Endothelial cell of umbilical vein (primary cell): ENCODE data around the gene SH3PXD2A. TPM values are rescaled to one million over a fixed set of nuclear protein-coding genes. Genes with fewer than 3 reads are reported as not detected.

ENCODE experiments used
- BruUV-seq: library from RNA; stranded (reverse); fragments of 400-500 nt; replicated peaks from 2 replicates; lab custom pipeline; 2021; lab: Mats Ljungman, UMichigan
- CTCF ChIA-PET: fragments of 300-600, 350-600 bp; sonication (Branson Sonifier 250); formaldehyde crosslinking; loops from one replicate; lab custom pipeline; 2021; ENCODE audit warnings: antibody characterized with exemption, inconsistent platforms; lab: Charles Lee
- POLR2A ChIA-PET: fragments of 300-600, 350-600 bp; sonication (Branson Sonifier 250); formaldehyde crosslinking; loops from one replicate; lab custom pipeline; 2021; ENCODE audit warnings: antibody characterized with exemption, inconsistent platforms; lab: Charles Lee
- DNase-seq: peaks from one replicate; pipeline ENCODE4 v3.0.0-alpha.2; 2011; ENCODE audit warnings: low read depth, low spot score
- FAIRE-seq: peaks from 2 replicates; lab custom pipeline; 2011; peaks lifted over from hg19 to GRCh38; lab: Jason Lieb, UNC
- H2AFZ ChIP-seq: 2 replicates; pipeline ENCODE4 v1.6.0; 2012; ENCODE audit warnings: low read depth, low read length, control low read depth, inconsistent platforms
- H3K27ac ChIP-seq: 2 replicates; pipeline ENCODE4 v1.5.1; 2011; ENCODE audit warnings: low read depth, mild to moderate bottlenecking, control low read depth, low read length, moderate library complexity; ENCODE audit not compliant: insufficient read depth
- H3K27me3 ChIP-seq, 2 experiments: 2 replicates each; pipeline versions ENCODE4 v1.6.0 to v1.6.1; 2011; ENCODE audit warnings: low read length in 2 of 2, mixed read lengths in 1 of 2; ENCODE audit not compliant: control insufficient read depth in 2 of 2, insufficient read depth in 2 of 2
- H3K36me3 ChIP-seq, 2 experiments: 2 replicates in 1 of 2; 3 replicates in 1 of 2; pipeline ENCODE4 v1.5.1; 2011; ENCODE audit warnings: low read length in 2 of 2, mild to moderate bottlenecking in 1 of 2, moderate library complexity in 1 of 2; ENCODE audit not compliant: control insufficient read depth in 2 of 2, insufficient read depth in 2 of 2; ENCODE audit errors: extremely low read depth in 1 of 2
- H3K4me1 ChIP-seq: 3 replicates; pipeline ENCODE4 v1.5.1; 2011; ENCODE audit warnings: mild to moderate bottlenecking, low read length; ENCODE audit not compliant: control insufficient read depth, insufficient read depth; ENCODE audit errors: extremely low read depth
- H3K4me2 ChIP-seq: 2 replicates; pipeline ENCODE4 v1.6.1; 2011; ENCODE audit warnings: low read length, control low read depth, mixed read lengths; ENCODE audit not compliant: insufficient read depth
- H3K4me3 ChIP-seq, 3 experiments: fragments of 200-600 bp in 1 of 3; sonication (generic), shearing (Covaris generic) in 1 of 3; replicated peaks in 1 of 3; 2 replicates each; pipeline ENCODE4 v1.5.1; 2011 to 2016; ENCODE audit warnings: control low read depth in 3 of 3, low read length in 3 of 3, mild to moderate bottlenecking in 2 of 3, inconsistent platforms in 1 of 3, low read depth in 1 of 3, moderate library complexity in 1 of 3; ENCODE audit not compliant: insufficient read depth in 1 of 3
- H3K79me2 ChIP-seq: 2 replicates; pipeline ENCODE4 v1.6.0; 2012; ENCODE audit warnings: low read length, inconsistent platforms; ENCODE audit not compliant: control insufficient read depth, insufficient read depth
- H3K9ac ChIP-seq: replicated peaks from 2 replicates; pipeline ENCODE3; 2011; ENCODE audit warnings: low read length, control low read depth; ENCODE audit not compliant: insufficient read depth; ENCODE audit errors: extremely low read depth
- H3K9me1 ChIP-seq: replicated peaks from 3 replicates; pipeline ENCODE4 v1.6.0; 2011; ENCODE audit warnings: mild to moderate bottlenecking, low read length; ENCODE audit not compliant: control insufficient read depth, insufficient read depth; ENCODE audit errors: extremely low read depth
- H3K9me3 ChIP-seq: replicated peaks from 2 replicates; pipeline ENCODE4 v1.5.1; 2012; ENCODE audit warnings: low read length, inconsistent platforms; ENCODE audit not compliant: control insufficient read depth, insufficient read depth
- H4K20me1 ChIP-seq: replicated peaks from 2 replicates; pipeline ENCODE3; 2011; ENCODE audit warnings: mild to moderate bottlenecking, low read length; ENCODE audit not compliant: control insufficient read depth, insufficient read depth; ENCODE audit errors: extremely low read depth
- JUN ChIP-seq: IDR thresholded peaks from 2 replicates; pipeline ENCODE4 v1.6.1; 2011; ENCODE audit warnings: borderline replicate concordance, low read depth; ENCODE audit not compliant: insufficient read length, insufficient read depth
- POLR2AphosphoS5 ChIP-seq: IDR thresholded peaks from 2 replicates; pipeline ENCODE4 v1.6.1; 2012; ENCODE audit warnings: low read depth, mild to moderate bottlenecking, control low read depth, low read length, moderate library complexity; ENCODE audit not compliant: insufficient read depth
- dilution Hi-C: fragments of 300-500 bp; cut with MboI; formaldehyde crosslinking; loops from one replicate; pipeline ENCODE4 v1.15.0; 2019; ENCODE audit warnings: low sequenced_read_pairs; ENCODE audit not compliant: extremely low pct_ligation_motif_present
- intact Hi-C: fragments of 100-400 bp; cut with micrococcal nuclease; formaldehyde crosslinking; loops from one replicate; pipeline ENCODE4 v1.10.0; 2022
- polyA plus RNA-seq, 4 experiments: library from polyadenylated mRNA; depleted of rRNA in 3 of 4; stranded (reverse) in 3 of 4; unstranded in 1 of 4; fragments of >200 nt; gene quantifications; 2 replicates each; pipeline versions ENCODE4 v1.2.1 to v1.2.3, GENCODE V29; 2011 to 2012; ENCODE audit warnings: missing spikeins in 1 of 4
- total RNA-seq: library from RNA; stranded (reverse); gene quantifications from 2 replicates; pipeline ENCODE4 v1.2.3, GENCODE V29; 2021
- TF ChIP-seq, protein P1 (sequence below): IDR thresholded peaks from 2 replicates; pipeline ENCODE4 v1.6.1; 2011; ENCODE audit not compliant: insufficient read depth, insufficient read length

Gene SH3PXD2A
- total and polyA plus RNA-seq, 2 donors (not counting 3 experiments of a cell fraction or from before 2014, with no cell fraction given) = 1.4 to 5.1 TPM

DNA sequence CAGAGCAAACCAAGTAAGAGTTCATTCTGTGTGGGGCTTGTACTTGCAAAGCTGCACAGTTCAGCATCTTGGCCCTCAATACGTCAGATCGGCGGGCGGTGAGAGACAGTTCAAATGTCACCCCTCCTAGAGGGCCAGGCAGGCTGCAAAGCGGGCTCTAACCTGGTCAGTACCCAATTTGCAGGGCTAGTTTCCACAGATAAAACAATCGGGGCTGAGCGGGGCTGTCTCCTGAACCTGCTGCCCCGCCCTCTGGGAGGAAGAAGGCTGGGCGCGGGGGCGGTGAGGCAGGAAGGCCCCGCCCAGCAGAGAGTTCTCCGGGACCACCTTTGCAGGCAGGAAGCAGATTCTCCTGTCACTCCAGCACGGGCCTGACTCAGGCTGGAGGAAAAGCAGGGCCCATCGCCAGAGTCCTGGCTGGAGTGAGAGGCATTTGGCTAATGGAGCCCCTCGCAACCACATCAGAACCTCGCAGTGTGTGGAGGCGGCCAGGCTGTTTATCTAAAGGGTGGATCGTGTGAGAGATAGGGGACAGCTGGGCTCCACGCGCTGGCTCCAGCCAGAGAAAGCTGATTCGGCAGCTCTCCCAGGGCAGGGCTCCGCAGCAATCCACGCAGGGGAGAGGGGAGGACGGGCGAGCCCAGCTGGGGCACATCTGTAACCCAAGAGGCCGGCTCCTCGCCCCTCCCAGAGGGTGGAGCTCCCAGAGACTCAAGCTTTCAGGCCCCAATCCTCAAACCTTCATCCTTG lies 83.1 kb downstream of the SH3PXD2A start:
- Histone ChIP-seq H3K4me1 (peaks cover 7% of the 10 kb centered on the region), H2AFZ (peak overlapping the region; percentile 70), H4K20me1 (no peaks in the 10 kb centered on the region), H3K9ac (peak overlapping the region; percentile 30), H3K4me3 (peak overlapping the region in 2 of 3 experiments; percentile 0 to 14), H3K36me3 (no peaks in the 10 kb centered on the region), H3K9me1 (no peaks in the 10 kb centered on the region), H3K9me3 (no peaks in the 10 kb centered on the region), H3K79me2 (no peaks in the 10 kb centered on the region), H3K27me3 (no peaks in the 10 kb centered on the region), H3K27ac (no peak overlapping the region), H3K4me2 (peak overlapping the region; percentile 67)
- ChIA-PET POLR2A (no interaction called here), CTCF (interaction anchor here (0.7 to 2.7 kb wide), 7 partner anchors 8 to 113 kb away, joined by 3 to 11 read pairs (median 3); no protein-coding TSS in a partner anchor)
- no TSS peak for BruUV-seq
- dilution Hi-C loops (no loop called here), intact Hi-C loops (loop anchor here (2.0 kb wide), 1 partner anchor 13 kb away; no protein-coding TSS in a partner anchor)
- TF ChIP-seq POLR2AphosphoS5 = peak; percentile 33
- no peak for TF ChIP-seq JUN
- peak; percentile 51 for DNase-seq
- peak; percentile 85 for FAIRE-seq

DNA sequence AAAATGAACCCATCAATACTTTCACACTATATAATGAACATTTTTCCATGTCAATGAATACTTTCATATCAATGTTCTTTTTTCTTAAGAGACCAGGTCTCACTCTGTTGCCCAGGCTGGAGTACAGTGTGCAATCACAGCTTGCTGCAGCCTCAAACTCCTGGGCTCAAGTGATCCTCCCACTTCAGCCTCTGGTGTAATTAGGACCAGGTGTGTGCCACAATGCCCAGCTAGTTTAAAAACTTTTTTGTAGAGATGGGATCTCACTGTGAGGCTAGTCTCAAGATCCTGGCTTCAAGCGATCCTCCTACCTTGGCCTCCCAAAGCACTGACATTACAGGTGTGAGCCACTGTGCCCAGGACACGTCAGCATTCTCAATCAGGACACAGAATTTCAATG lies 85.2 kb downstream of the SH3PXD2A start:
- TF ChIP-seq, protein P1, sequence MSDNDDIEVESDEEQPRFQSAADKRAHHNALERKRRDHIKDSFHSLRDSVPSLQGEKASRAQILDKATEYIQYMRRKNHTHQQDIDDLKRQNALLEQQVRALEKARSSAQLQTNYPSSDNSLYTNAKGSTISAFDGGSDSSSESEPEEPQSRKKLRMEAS = no peak
- Histone ChIP-seq H3K4me3 (no peak overlapping the region), H3K27ac (no peak overlapping the region), H3K9me1 (no peaks in the 10 kb centered on the region), H3K79me2 (no peaks in the 10 kb centered on the region), H3K9ac (no peak overlapping the region), H3K4me2 (no peak overlapping the region), H2AFZ (no peak overlapping the region), H3K4me1 (peaks cover 17% of the 10 kb centered on the region), H3K9me3 (no peaks in the 10 kb centered on the region), H4K20me1 (no peaks in the 10 kb centered on the region), H3K27me3 (no peaks in the 10 kb centered on the region), H3K36me3 (no peaks in the 10 kb centered on the region)
- no peak for FAIRE-seq
- intact Hi-C loops = no loop called here
- CTCF ChIA-PET = no interaction called here
- no TSS peak for BruUV-seq
- dilution Hi-C loops = no loop called here
- no peak for DNase-seq
- POLR2A ChIA-PET = no interaction called here
